Astrocyte (in vitro differentiated cells and primary cell): ENCODE measurements around the gene MAP2K2. TPM values are rescaled to one million over a fixed set of nuclear protein-coding genes. Genes with fewer than 3 reads are reported as not detected.

ENCODE experiments used
- DNase-seq: peaks from one replicate; pipeline ENCODE4 v3.0.0-alpha.2; 2010; ENCODE audit warnings: low read depth
- FAIRE-seq: peaks from 2 replicates; lab custom pipeline; 2011; peaks lifted over from hg19 to GRCh38; lab: Jason Lieb, UNC
- H2AFZ ChIP-seq: 2 replicates; pipeline ENCODE4 v1.6.0; 2012; ENCODE audit warnings: low read depth, low read length, inconsistent platforms
- H3K27ac ChIP-seq: 2 replicates; pipeline ENCODE4 v1.5.1; 2011; ENCODE audit warnings: low read depth, low read length, inconsistent platforms
- H3K27me3 ChIP-seq: 2 replicates; pipeline ENCODE4 v1.6.0; 2011; ENCODE audit warnings: low read length, inconsistent platforms; ENCODE audit not compliant: insufficient read depth
- H3K36me3 ChIP-seq: 2 replicates; pipeline ENCODE4 v1.5.1; 2011; ENCODE audit warnings: low read length, inconsistent platforms; ENCODE audit not compliant: insufficient read depth
- H3K4me1 ChIP-seq: 2 replicates; pipeline ENCODE4 v1.5.1; 2011; ENCODE audit warnings: low read length, inconsistent platforms; ENCODE audit not compliant: insufficient read depth
- H3K4me2 ChIP-seq: 2 replicates; pipeline ENCODE4 v1.6.0; 2012; ENCODE audit warnings: low read length, inconsistent platforms
- H3K4me3 ChIP-seq: 2 replicates; pipeline ENCODE4 v1.5.1; 2011; ENCODE audit warnings: low read depth, mild to moderate bottlenecking, low read length, inconsistent platforms; ENCODE audit not compliant: insufficient read depth
- H3K79me2 ChIP-seq: 2 replicates; pipeline ENCODE4 v1.6.0; 2012; ENCODE audit warnings: mild to moderate bottlenecking, low read length, inconsistent platforms; ENCODE audit not compliant: insufficient read depth
- H3K9ac ChIP-seq: 2 replicates; pipeline ENCODE4 v1.6.0; 2012; ENCODE audit warnings: mild to moderate bottlenecking, low read length, inconsistent platforms
- H3K9me3 ChIP-seq: 2 replicates; pipeline ENCODE4 v1.5.1; 2012; ENCODE audit warnings: low read depth, mild to moderate bottlenecking, low read length, inconsistent platforms; ENCODE audit not compliant: insufficient read depth
- H4K20me1 ChIP-seq: 2 replicates; pipeline ENCODE4 v1.6.0; 2012; ENCODE audit warnings: low read length, inconsistent platforms; ENCODE audit not compliant: insufficient read depth
- H3K27ac Mint-ChIP-seq: one replicate; pipeline ENCODE4 v1.8.0; 2021; ENCODE audit warnings: mild to moderate bottlenecking, mixed read lengths; ENCODE audit not compliant: unreplicated experiment
- H3K27me3 Mint-ChIP-seq: one replicate; pipeline ENCODE4 v1.8.0; 2021; ENCODE audit warnings: low read depth, mixed read lengths; ENCODE audit not compliant: unreplicated experiment
- H3K36me3 Mint-ChIP-seq: one replicate; pipeline ENCODE4 v1.8.0; 2021; ENCODE audit warnings: low read depth, mixed read lengths; ENCODE audit not compliant: unreplicated experiment
- H3K4me1 Mint-ChIP-seq: one replicate; pipeline ENCODE4 v1.8.0; 2021; ENCODE audit warnings: low read depth, mixed read lengths; ENCODE audit not compliant: unreplicated experiment
- H3K4me3 Mint-ChIP-seq: one replicate; pipeline ENCODE4 v1.8.0; 2021; ENCODE audit warnings: mild to moderate bottlenecking, moderate library complexity, mixed read lengths; ENCODE audit not compliant: unreplicated experiment
- H3K9me3 Mint-ChIP-seq: one replicate; pipeline ENCODE4 v1.8.0; 2021; ENCODE audit warnings: mild to moderate bottlenecking, mixed read lengths; ENCODE audit not compliant: unreplicated experiment
- EZH2 ChIP-seq: IDR thresholded peaks from 2 replicates; pipeline ENCODE4 v1.6.1; 2012; ENCODE audit warnings: mild to moderate bottlenecking, low read length, inconsistent platforms; ENCODE audit not compliant: insufficient read depth
- total RNA-seq: library from RNA; stranded (reverse); gene quantifications from 2 replicates; pipeline ENCODE4 v1.2.1, GENCODE V29; 2021
- TF ChIP-seq, protein P1 (sequence below): IDR thresholded peaks from 2 replicates; pipeline ENCODE4 v1.5.1; 2011; ENCODE audit warnings: low read depth, mild to moderate bottlenecking, inconsistent platforms, low read length, moderate library complexity; ENCODE audit not compliant: insufficient read depth

MAP2K2 gene
- total RNA-seq, 1 donor from 2014 or later, result 190 TPM

DNA sequence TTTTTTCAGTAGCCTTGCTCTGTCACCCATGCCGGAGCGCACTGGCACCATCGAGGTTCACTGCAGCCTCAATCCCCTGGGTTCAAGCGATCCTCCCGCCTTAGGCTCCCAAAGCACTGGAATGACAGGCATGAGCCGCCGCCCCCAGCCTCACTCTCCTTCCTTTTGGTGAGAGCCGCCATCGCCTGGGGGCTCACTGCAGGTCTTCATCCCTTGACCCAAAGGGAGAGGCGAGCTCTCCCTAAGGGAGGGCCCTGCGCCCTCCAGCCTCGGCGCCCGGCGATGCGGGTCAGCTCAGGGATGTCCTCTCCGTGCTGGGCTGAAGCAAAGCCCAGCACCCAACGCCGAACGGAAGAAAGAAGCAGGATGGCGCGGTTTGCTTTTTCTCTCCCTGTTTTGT, 34.0 kb downstream of the MAP2K2 start:
- Mint-ChIP-seq H3K36me3 (peaks cover 4% of the 10 kb centered on the region), H3K27me3 (no peaks in the 10 kb centered on the region), H3K9me3 (no peaks in the 10 kb centered on the region), H3K27ac (no peak overlapping the region), H3K4me3 (no peak overlapping the region), H3K4me1 (no peaks in the 10 kb centered on the region)
- no peaks in the 10 kb centered on the region for H3K36me3 ChIP-seq
- FAIRE-seq (no peak), DNase-seq (no peak)
- H2AFZ ChIP-seq, result no peak overlapping the region
- TF ChIP-seq EZH2, result no peak
- TF ChIP-seq, protein P1, sequence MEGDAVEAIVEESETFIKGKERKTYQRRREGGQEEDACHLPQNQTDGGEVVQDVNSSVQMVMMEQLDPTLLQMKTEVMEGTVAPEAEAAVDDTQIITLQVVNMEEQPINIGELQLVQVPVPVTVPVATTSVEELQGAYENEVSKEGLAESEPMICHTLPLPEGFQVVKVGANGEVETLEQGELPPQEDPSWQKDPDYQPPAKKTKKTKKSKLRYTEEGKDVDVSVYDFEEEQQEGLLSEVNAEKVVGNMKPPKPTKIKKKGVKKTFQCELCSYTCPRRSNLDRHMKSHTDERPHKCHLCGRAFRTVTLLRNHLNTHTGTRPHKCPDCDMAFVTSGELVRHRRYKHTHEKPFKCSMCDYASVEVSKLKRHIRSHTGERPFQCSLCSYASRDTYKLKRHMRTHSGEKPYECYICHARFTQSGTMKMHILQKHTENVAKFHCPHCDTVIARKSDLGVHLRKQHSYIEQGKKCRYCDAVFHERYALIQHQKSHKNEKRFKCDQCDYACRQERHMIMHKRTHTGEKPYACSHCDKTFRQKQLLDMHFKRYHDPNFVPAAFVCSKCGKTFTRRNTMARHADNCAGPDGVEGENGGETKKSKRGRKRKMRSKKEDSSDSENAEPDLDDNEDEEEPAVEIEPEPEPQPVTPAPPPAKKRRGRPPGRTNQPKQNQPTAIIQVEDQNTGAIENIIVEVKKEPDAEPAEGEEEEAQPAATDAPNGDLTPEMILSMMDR, result no peak
- no peak overlapping the region for H3K4me3 ChIP-seq
- no peaks in the 10 kb centered on the region for H3K9me3 ChIP-seq
- H3K79me2 ChIP-seq, result no peaks in the 10 kb centered on the region
- no peak overlapping the region for H3K27ac ChIP-seq
- no peaks in the 10 kb centered on the region for H3K27me3 ChIP-seq
- H3K9ac ChIP-seq, result no peak overlapping the region
- no peaks in the 10 kb centered on the region for H3K4me1 ChIP-seq
- no peaks in the 10 kb centered on the region for H4K20me1 ChIP-seq
- no peak overlapping the region for H3K4me2 ChIP-seq

DNA sequence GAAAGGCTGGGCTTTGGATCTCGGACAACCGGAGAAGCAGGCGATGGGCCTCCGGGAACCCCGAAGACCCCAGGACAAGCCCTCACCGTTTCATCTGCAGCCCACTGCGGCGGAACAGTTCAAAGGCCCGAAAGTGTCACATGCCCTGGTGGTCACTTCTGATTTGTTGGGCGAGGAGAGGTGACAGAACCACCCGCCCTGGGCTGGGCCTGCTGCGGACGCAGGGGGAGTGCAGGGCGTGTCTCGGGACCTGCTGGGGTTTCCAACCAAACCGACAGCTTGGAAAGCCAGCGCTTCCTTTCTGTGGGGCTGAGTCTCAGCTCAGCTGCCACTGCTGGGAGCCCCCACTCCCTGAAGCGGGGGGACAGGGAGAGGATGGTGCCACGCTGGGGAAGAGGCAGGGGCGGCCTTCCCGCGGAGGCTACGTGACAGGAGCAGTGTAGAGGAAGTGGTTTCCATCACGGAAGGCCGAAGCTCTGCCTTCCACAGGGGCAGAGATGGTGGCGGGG, 34.5 kb downstream of the MAP2K2 start:
- no peak overlapping the region for H3K4me2 ChIP-seq
- H3K27ac Mint-ChIP-seq, result no peak overlapping the region

DNA sequence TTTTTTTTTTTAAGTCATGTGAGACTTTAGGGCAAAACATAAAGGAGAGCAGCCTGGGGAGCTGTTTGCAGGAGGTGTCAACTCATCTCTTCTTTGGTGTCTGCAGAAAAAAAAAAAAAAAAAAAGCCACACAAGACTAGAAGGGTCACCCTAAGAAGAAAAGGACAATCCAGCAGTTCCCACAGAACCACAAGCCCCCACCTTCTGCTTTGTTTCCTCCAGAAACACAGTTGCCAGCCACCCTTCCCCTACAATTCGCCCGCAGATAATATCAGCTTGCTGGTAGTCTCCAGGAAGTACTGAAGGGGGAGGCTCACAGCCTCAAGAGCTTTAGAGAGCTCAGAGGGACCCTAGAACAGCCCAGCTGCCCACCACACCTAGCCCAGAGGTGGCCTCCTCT, 34.9 kb downstream of the MAP2K2 start:
- H3K4me1 ChIP-seq, result no peaks in the 10 kb centered on the region
- no peaks in the 10 kb centered on the region for H3K9me3 ChIP-seq
- H2AFZ ChIP-seq, result no peak overlapping the region
- FAIRE-seq (no peak), DNase-seq (no peak)
- TF ChIP-seq EZH2, result no peak
- TF ChIP-seq, protein P1, result no peak
- no peak overlapping the region for H3K27ac ChIP-seq
- H3K4me3 Mint-ChIP-seq, result no peak overlapping the region
- H4K20me1 ChIP-seq, result no peaks in the 10 kb centered on the region
- no peaks in the 10 kb centered on the region for H3K27me3 ChIP-seq
- no peaks in the 10 kb centered on the region for H3K4me1 Mint-ChIP-seq
- no peaks in the 10 kb centered on the region for H3K79me2 ChIP-seq
- no peaks in the 10 kb centered on the region for H3K27me3 Mint-ChIP-seq
- peaks cover 4% of the 10 kb centered on the region for H3K36me3 Mint-ChIP-seq
- H3K4me2 ChIP-seq, result no peak overlapping the region
- no peak overlapping the region for H3K4me3 ChIP-seq
- no peak overlapping the region for H3K27ac Mint-ChIP-seq
- no peaks in the 10 kb centered on the region for H3K9me3 Mint-ChIP-seq
- H3K9ac ChIP-seq, result no peak overlapping the region
- H3K36me3 ChIP-seq, result no peaks in the 10 kb centered on the region

More for the DNA sequence above, 34.5 kb downstream of the MAP2K2 start:
- Mint-ChIP-seq H3K36me3 (peaks cover 4% of the 10 kb centered on the region), H3K4me3 (no peak overlapping the region), H3K4me1 (no peaks in the 10 kb centered on the region), H3K27me3 (no peaks in the 10 kb centered on the region), H3K9me3 (no peaks in the 10 kb centered on the region)
- Histone ChIP-seq H3K27ac (no peak overlapping the region), H3K79me2 (no peaks in the 10 kb centered on the region), H3K27me3 (no peaks in the 10 kb centered on the region), H3K4me1 (no peaks in the 10 kb centered on the region), H3K4me3 (no peak overlapping the region), H3K9ac (no peak overlapping the region), H2AFZ (no peak overlapping the region), H4K20me1 (no peaks in the 10 kb centered on the region), H3K36me3 (no peaks in the 10 kb centered on the region), H3K9me3 (no peaks in the 10 kb centered on the region)
- FAIRE-seq (no peak), DNase-seq (no peak)
- TF ChIP-seq, protein P1, result no peak
- TF ChIP-seq EZH2, result no peak
